Hematopoietic multipotent progenitor cell treated with erythropoietin and hydrocortisone succinate and interleukin-3 and kit ligand, for 15 days (in vitro differentiated cells): ENCODE data around the gene SYNE2.
"Not testable (repeated sequence)": the region's sequence is repeated elsewhere in the genome, so short reads cannot be mapped to it uniquely, and the experiment has no call there.

Source experiments
- DNase-seq: peaks from one replicate; pipeline ENCODE4 v3.0.0-alpha.2; 2015; ENCODE audit warnings: low spot score

SYNE2 gene

DNA sequence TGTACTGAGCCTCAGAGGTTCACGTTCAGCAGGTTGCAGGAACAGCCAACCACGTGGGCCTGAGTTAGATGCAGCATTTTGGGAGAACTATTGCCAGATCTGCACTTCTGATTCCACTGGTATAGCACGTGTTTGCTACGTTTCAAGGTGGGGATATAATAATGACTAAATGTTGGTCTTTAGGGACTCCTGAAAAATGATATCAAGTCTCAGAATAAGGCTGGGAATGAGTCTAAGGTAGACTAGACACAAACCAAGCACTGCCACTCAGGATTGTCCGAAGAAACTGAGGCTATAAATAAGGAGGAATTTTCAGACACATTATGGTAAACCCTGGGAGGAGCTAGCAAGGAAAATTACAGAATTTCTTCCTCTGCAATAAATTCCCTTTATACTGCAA, 343.3 kb downstream of the SYNE2 start:
- no peak for DNase-seq

DNA sequence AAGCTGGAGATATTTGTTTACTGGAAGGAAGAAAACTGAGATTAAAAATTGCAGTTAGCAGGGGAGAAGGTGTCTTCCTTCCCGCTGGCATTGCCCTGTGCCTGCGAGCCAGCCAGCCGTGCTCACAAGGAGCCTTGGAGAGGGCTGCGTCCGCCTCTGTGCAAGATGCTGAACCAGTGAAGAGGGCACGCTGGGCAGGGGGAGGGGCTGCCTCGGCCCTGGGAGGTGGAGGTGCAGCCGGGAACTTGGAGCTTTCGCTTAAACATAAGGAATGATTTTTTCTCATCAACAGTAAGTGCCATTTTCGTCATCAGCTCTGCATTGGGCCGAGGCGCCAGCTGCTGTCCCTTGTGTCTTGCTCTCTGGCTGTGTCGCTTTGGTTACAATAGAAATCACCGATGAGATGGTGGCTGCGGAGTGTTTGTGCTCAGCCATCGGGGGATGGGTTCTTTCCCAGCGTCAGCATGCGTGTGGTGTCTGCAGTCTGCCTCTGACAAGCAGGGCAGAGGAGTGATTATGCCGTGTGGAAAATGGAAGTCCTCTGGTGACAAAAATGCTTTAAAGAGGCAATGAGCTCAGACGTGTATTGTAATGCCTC, 344.1 kb downstream of the SYNE2 start:
- DNase-seq: no peak

DNA sequence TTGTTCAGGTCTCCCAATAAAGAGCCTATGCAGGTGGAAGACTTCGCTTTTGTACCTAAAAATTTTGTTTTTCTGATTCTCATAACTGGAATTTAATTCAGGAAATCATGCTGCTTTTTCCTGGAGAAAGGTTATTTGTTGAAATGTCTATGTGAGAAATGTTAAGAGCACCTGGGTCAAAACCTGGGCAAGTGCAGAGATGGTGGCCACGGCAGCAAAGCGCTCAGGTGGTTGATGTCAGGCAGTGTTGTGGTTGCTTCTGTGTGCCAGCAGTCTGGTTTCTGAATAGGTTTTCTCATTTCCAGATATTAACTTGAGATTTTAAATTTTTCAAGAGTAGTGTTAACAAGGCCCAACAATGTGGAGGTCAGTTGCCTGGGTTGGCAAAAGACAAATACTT, 345.2 kb downstream of the SYNE2 start:
- no peak for DNase-seq

DNA sequence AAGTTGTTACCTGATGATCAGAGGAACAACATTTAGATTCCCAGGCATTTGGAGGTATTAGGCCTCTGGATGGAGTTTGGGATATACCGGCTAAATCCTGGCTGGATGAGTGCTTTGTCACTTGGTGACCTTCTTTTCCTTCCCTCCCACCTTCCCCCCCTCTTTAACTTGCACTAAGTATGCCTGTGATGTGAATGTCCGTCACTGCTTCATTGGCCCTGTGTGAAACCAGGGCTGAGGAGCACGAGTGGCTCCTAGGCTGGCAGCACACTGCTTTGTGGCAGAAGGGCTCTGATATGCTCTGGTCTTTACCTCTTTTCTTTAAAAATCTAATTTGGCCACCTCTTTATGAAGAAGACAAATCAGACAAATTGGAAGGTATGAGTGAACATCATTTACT, 345.7 kb downstream of the SYNE2 start:
- no peak for DNase-seq

DNA sequence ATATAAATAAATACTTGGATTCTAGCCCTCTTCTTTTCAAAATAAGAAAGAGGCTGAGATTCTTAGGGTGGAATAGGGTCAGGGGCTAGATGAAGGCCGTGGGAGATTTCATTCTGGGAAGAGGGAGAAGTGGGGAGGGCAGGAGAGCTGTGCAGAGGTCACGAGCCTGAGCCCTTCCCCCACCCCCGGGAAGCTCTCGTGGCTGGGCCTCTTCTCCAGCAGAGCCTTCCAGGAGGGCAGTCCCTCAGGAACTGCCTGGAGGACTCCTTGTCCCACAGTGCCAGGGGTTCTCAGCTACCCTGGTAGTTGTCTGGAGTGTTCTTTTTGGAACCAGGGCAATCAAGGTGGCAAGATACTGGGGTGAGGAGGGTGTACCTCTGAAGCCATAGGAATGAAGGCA, 347.4 kb downstream of the SYNE2 start:
- DNase-seq: no peak

DNA sequence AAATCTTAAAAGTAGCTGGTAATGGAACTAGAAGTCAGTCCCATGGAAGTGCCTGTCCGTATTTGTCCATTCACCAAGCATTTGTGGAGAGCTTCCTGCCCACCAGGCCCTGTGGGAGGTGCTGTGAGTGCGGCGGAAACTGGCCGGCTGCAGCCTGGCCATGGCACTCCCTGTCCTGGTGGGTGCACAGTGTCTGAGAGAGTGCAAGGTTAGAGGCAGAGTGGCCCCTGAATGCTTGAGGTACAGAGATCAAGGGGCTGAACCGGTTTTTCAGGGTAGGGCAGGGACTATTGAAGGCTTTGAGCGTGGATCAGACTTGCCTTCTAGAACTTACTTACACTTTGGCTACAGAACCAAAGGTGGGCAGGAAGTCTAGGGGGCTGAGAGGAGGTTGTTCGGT, 348.5 kb downstream of the SYNE2 start:
- DNase-seq: no peak

DNA sequence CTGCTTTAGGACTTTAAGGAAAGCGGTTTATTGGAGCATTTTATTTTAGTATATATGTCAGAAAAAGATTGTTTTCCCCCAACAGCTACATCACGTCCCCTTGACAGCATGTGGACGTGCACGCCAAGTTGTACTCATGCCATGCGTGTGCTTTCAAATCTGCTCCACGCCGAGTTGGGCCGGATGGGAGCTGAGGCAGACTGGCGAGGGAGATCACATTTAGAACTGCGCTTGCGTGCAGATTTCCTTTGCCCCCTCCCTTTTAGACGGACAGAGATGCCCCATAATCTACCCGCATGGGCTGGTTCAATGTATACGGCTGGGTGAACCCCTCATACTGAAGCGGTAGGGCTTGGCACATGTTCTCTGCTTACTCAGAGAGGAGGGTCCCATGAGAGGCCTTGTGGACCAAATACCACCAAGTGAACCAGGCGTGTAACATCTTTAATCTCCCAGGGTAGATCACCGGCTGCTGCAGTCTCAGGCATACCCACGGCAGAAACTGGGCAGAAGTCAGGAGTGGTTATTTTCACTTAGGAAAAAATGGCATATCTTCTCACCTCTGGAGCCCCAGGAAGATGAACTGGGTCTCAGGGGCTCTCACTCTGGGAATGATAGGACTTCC, 349.2 kb downstream of the SYNE2 start:
- no peak for DNase-seq

DNA sequence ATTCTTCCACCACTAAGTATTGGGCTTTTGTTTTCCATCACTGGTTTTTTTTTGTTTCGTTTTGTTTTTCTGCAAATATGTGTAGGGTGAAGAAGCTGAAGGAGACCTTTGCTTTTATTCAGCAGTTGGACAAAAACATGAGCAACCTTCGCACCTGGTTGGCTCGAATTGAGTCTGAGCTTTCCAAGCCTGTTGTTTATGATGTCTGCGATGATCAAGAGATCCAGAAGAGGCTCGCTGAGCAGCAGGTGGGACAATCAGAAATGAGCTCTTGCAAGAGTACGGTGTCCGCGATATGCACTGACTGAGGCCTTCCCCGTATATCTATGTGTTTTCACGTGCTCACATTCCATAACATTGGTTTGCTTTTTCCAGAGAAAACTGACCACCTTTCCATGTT, 349.9 kb downstream of the SYNE2 start:
- no peak for DNase-seq

DNA sequence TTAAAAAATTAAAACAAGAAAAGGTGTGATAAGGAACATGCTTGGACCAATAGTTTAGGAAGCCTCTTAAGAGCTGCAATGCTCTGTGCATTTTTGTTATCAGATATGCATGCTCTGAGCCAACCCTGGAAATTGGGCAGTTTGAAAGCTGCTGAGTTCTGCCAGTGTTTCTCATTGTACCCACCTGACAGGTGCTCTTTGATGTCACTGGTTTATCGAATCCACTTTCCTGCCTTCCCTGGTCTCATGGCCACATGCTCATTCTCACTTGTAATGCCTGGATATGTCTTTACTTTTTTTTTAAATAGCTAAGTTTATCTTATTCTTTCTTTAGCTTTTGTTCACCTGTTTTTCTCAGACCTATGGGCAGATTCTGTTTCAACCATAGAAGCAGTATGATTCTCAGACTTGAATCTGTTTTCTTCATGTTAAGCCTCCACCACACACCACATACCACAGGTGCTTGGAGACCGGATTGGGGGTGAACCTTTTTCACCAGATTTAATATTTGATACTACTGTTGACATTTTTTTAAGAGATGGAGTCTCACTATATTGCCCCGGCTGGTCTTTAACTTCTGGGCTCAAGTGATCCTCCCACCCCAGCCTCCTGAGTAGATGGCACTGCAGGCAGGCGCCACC, 350.7 kb downstream of the SYNE2 start:
- DNase-seq: no peak

DNA sequence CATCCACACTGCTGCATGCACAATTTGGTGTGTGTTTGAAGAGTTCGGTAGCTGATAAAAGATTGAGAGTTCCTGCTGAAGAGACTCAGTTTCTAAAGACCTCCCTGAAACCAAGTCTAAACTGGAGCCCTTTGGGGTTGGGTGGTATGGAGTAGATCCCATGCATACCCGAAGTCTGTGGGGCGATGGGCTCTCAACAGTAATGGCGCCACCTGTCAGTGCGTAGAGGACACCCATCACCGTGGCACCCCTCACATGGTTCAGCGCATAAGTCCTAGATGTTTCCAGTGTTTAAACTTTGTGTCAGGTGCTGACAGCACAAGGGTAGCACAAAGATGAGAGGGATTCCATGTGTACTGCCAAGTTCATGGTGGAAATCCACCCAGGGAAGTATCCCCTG, 355.5 kb downstream of the SYNE2 start:
- DNase-seq: no peak

DNA sequence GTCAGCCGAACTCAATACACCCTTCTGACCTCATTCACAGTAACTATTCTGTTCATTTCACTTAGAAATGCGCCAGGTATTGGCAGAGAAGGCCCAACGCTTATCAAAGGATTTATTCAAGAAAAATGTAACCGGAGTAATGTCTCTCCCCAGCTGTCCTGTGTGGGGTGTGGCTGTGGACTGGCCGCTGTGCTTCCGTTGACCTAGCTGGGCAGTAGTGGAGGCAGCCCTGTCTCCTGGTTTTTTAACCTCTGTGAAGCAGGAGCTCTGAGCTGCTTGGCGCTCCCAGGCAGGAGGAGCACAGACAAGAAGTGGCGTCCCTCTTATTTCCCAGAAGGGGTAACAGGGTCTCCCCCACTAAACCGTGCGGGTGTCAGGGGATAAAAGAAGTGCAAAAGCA, 356.2 kb downstream of the SYNE2 start:
- no peak for DNase-seq

DNA sequence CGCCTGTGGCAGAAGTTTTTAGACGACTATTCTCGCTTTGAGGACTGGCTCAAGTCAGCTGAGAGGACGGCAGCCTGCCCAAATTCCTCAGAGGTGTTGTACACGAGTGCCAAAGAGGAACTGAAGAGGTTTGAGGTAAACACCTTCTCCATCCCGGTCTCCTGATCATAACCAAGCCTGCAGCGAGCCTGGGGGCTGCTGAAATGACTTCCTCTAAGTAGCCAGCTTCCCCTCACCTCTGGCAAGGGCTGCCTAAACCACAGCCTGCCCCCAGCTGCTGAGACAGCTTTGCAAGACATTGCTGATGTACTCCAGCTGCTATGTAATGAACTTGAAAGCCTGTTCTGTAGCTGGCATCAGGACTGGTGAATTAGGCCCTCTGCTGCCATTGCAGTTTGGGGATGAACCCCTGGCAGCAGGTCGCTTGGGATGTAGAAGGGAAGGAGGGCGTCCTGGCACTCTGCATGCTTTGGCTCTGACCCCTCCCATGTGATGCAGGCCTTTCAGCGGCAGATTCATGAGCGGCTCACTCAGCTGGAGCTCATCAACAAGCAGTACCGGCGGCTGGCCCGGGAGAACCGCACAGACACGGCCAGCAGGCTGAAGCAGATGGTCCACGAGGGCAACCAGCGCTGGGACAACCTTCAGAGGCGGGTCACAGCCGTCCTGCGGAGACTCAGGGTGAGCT, 356.8 kb downstream of the SYNE2 start:
- DNase-seq: no peak

DNA sequence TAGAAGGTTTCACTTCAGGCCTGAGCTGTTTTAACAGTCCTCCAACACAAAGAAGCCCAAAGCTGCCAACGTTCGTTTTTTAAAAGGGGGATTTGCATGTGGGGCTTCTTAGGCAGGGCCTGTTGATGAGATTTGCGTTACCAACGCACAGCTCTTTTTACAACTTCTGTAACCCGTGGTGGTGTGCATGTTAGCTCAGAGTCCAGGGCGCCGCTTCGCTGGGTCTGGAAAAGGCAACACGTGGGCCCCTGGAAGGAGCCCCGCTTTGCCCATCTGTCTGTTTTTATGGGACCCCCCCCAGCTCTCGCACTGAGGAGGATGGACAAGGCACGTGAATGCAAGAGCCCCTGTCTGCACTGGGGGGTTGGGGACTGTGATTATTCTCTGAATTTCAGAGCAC, 357.4 kb downstream of the SYNE2 start:
- no peak for DNase-seq

DNA sequence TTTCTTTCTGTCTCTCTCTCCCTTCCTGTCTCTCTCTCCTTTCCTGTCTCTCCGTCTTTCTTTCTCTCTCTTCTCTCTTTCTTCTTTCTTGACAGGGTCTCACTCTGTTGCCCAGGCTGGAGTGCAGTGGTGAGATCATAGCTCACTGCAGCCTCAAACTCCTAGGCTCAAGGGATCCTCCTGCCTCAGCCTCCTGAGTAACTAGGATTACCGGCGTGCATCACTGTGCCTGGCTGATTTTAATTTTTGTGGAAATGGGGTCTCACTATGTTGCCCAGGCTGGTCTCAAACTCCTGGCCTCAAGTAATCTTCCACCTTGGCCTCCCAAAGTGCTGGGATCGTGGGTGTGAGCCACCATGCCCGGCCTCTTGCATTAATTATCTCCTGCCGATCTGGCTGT, 358.1 kb downstream of the SYNE2 start:
- not testable (repeated sequence) for DNase-seq

DNA sequence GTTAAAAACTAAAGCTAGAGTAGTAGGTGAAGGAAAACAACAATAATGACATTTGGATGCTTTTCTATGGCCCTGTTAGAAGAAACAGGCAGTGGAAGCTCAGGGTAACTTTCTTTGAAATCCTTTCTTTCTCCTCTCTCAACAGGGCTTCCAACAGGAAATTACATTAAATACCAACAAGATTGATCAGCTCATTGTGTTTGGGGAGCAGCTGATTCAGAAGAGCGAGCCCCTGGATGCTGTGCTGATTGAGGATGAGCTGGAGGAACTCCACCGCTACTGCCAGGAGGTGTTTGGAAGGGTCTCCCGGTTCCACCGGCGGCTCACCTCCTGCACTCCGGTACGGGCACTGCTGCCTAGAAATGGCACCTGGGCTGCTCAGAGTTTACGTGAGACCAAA, 359.9 kb downstream of the SYNE2 start:
- DNase-seq: no peak

DNA sequence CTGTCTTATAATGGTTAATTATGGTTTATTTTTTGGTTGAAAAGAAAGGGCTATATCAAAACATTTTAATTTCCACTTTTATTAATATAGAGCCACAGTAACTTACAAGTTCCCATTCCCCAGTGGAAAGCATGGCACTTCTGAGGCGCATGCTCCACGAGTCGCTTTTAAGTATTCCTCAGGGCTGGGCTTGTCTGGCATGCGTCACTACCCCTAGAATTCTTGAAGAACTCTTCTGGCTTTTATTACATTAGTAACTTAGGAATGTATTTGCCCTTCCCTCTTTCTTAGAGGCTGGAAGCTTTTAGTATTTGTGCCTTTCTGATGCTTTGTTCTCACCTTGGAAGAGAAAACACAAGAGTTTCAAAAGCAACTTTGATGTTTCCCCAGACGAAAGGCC, 360.3 kb downstream of the SYNE2 start:
- DNase-seq: no peak

DNA sequence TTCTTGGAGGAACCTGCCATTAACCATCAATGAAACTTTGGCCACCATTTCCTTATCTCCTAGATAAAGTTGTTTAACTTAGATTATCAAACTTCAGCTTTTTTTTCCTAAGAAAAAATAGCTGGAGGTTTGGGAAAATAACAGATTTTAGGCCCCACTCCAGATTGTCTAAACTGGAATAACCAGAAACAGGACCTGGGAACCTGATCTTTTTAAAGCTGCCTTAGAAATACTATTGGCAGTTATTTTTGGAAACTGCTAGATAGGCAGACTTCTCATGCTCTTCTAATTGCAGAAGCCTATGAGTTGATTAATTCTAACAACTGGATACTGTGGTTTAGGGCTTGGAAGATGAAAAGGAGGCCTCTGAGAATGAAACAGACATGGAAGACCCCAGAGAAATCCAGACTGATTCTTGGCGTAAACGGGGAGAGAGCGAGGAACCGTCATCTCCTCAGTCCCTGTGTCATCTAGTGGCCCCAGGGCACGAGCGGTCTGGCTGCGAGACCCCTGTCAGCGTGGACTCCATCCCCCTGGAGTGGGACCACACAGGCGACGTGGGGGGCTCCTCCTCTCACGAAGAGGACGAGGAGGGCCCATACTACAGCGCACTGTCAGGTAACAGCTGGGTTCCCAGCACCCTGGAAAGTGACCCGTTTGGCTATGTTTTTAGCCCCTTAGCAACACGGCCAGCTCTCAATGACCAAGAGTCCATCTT, 361.2 kb downstream of the SYNE2 start:
- no peak for DNase-seq

DNA sequence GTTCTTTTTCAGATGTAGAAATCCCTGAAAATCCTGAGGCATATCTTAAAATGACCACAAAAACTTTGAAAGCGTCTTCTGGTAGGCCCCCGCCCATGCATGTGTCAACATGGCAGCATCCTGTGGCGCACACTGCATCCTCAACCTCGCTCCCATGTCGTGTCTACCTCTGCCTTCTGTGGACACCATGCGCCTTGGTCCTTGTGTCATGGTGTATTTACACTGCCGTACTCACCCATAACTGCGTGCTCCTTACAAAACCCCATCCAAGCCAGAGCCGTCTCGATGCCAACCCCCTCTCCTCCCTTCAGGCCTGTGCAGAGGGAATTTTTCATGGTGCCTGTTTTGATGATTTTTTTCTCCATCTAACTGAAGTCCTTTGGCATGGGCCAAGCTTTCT, 362.5 kb downstream of the SYNE2 start:
- DNase-seq: no peak

DNA sequence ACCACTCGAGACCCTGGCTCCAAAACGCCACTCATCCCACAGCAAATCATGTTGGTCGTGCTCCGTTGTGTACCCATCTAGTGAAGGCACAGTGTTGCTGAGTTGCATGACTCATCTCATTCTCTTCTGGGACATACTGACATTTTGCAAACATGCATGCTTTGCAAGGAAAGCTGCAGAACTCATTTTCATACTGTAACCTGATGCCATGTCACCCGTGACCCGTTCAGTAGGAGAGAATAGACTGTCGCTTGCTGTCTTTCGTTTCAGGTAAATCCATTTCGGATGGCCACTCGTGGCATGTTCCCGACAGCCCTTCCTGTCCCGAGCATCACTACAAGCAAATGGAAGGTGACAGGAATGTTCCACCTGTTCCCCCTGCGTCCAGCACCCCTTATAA, 363.2 kb downstream of the SYNE2 start:
- DNase-seq: no peak

DNA sequence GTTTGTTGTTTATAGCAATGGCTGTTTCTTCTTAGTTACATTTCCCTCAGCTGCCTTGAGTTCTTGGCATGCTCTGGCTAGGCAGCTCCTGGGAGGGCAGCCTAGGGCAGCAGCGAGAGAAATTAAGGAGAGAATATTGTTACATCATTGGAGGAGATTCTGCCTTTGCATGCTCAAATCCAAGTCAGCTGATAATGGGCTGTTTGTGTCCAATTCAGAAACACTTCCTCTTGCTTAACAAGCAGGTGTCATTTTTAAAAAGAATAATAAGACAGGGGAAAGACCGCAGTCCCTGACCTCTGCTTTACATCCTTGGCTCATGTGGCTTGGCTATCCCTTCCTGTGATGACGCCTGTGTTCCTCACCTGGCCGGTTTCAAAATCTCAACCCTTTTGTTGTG, 364.5 kb downstream of the SYNE2 start:
- no peak for DNase-seq

DNA sequence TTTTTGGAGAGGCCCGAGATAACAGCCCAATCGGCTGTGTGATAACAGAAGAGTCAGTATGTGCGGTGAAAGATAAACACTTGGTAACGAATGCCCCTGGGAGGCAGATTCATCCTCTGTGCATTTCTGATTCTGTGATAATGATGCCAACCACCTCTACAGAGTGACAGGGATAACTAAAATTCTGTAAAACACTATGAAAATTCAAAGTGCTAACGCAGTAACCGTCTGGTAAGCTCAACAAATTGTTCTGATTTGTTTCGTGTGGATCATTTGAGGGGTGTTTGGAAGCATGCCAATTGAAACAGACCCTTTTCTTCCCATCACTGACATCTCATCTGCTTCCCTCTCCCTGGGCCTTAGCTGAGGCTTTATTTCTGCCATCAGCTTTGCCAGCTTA, 365.0 kb downstream of the SYNE2 start:
- no peak for DNase-seq

DNA sequence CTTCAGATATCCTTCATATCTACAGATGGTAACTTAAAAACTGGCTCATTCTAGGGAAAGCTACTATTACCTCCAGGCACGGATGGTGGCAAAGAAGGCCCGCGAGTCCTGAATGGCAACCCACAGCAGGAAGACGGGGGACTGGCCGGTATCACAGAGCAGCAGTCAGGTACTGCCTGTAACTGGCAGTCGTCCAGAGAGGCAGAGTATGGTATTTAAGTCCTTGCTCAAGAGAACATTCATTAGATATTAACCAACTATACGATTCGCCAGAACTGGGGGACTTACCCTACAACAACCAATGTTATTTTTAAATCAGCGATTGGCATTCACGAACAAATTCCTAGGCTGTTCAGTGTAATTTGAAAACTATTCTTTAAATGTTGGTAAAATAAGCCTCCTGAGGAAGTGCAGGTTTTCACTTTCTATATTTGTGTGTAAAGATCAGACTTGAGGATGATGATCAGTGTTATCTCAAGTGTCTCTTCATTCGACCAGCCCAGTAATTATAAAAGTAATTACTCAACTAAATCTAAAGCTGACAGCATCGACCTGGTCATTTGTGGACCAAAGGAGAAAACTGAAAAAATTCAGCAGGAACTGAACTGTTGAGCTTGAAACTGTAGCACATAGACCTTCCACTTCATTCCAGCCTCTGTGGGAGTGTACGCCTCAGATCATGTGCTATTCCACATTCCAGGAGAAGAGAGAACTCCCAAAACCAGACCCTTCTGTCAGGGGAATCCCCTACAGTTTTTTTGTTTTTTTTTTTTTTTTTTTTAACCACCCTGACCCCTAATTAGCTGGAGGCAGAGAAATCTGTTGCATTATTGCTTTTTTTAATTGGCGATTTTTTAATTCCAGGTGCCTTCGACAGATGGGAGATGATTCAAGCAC, 365.8 kb downstream of the SYNE2 start:
- DNase-seq: no peak
